C4-2B (cell line): ENCODE measurements around the gene ALKBH5.

Experiments
- CTCF ChIP-seq: fragments of 450-650 bp; conservative IDR thresholded peaks from 2 replicates; pipeline ENCODE4 v1.5.1; 2017; ENCODE audit warnings: mild to moderate bottlenecking
- ZFX ChIP-seq: fragments of 450-650 bp; IDR thresholded peaks from 2 replicates; pipeline ENCODE4 v1.6.1; 2017

DNA sequence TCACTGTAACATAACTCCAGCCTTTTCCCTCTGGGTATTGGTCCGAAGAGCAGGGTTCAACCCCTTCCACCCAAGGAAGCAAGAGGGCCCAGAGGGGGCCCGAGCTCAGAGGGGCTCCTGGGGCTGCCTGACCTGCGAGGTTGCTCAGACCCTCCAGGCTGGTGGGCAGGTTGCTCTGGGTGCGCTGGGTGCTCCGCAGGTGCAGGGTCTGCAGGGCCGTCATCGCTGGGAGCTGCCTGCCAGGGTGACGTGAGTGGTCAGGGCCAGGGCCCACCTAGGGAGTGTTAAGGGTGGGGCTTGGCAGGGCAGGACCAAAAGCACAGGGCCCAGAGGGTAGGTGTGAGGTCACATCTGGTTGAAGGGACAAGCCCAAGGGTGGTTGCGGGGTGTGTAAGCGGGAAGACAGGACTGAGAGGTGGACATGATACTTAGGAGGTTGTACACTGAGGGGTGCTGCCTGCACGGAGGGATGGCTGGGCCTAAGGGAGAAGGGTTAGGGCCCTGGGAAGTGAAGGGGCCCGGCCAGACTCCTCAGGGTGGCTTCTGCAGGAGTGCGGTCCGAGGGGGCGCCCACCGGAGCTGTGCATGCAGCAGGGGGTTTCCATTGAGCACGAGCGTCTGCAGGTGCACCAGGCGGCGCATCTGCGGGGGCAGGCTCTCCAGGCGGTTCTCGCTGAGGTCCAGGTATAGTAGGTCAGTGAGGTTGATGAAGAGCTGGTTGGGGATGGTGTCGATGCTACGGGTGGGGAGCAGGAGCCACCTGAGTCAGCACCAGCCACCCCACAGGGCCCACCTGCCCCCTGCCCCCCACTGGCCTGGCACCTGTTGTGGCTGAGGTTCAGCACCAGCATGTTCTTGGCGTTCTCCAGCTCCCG lies 70.6 kb downstream of the ALKBH5 start:
- TF ChIP-seq CTCF (no peak), ZFX (no peak)
